ENCODE results near the gene SERPINB3. TPM values are rescaled to one million over a fixed set of nuclear protein-coding genes. Genes with fewer than 3 reads are reported as not detected.
"Not testable (repeated sequence)": the region's sequence is repeated elsewhere in the genome, so short reads cannot be mapped to it uniquely, and the experiment has no call there.

Gene SERPINB3
- total RNA-seq, result under 1 TPM in 1 of 2 donors, not detected in 1; 0.43 TPM
- 10 to 100 TPM; 15.3 to 29.0 TPM for polyA plus RNA-seq
- long read RNA-seq, donor 1, result 0 reads
- long read RNA-seq, donor 2, result 0 reads
- long read RNA-seq, donor 3, result 0 reads
- long read RNA-seq, donor 4, result 0 reads
- long read RNA-seq, donor 5, result 0 reads

GRCh38 chr18:63661750-63662149 lies at the start of gene SERPINB3:
Gene SERPINB3 (minus strand): TSS chr18:63661893. CDS start chr18:63661216, 677 bp downstream.
- H3K27ac ChIP-seq (ENCODE audit: low read depth in 1 of 2, low read length in 1 of 2); H3K36me3 ChIP-seq (ENCODE audit: control insufficient read depth in 4 of 4, insufficient read depth in 4 of 4, low read length in 4 of 4); ATAC-seq (ENCODE audit: insufficient read depth, low FRiP score); H3K9ac ChIP-seq (ENCODE audit: insufficient read depth in 1 of 2, low read length in 2 of 2); H3K9me3 ChIP-seq (ENCODE audit: control insufficient read depth in 4 of 4, insufficient read depth in 3 of 4, low read length in 3 of 4); H3K27me3 ChIP-seq (ENCODE audit: control insufficient read depth in 3 of 3, insufficient read depth in 3 of 3, low read length in 2 of 3); H3K4me1 ChIP-seq (ENCODE audit: control insufficient read depth in 5 of 5, insufficient read depth in 5 of 5, low read length in 5 of 5); H3K4me3 ChIP-seq; DNase-seq: not testable (repeated sequence)
- WGBS, 2 donors, result 60 to 73% methylated on average over 2 of the region's 3 CpGs

GRCh38 chr18:63708650-63709049 lies 47.0 kb upstream of the SERPINB3 start:
- ATAC-seq (ENCODE audit: insufficient read depth, low FRiP score) (no peak), DNase-seq (no peak)
- no peaks in the 10 kb centered on the region for H3K27me3 ChIP-seq (ENCODE audit: control insufficient read depth in 3 of 3, insufficient read depth in 3 of 3, low read length in 2 of 3)
- 43 to 45% methylated on average over 3 of the region's 3 CpGs for WGBS, 2 donors
- H3K4me1 ChIP-seq (ENCODE audit: control insufficient read depth in 5 of 5, insufficient read depth in 5 of 5, low read length in 5 of 5), result no peaks in the 10 kb centered on the region
- TF ChIP-seq, protein P1, sequence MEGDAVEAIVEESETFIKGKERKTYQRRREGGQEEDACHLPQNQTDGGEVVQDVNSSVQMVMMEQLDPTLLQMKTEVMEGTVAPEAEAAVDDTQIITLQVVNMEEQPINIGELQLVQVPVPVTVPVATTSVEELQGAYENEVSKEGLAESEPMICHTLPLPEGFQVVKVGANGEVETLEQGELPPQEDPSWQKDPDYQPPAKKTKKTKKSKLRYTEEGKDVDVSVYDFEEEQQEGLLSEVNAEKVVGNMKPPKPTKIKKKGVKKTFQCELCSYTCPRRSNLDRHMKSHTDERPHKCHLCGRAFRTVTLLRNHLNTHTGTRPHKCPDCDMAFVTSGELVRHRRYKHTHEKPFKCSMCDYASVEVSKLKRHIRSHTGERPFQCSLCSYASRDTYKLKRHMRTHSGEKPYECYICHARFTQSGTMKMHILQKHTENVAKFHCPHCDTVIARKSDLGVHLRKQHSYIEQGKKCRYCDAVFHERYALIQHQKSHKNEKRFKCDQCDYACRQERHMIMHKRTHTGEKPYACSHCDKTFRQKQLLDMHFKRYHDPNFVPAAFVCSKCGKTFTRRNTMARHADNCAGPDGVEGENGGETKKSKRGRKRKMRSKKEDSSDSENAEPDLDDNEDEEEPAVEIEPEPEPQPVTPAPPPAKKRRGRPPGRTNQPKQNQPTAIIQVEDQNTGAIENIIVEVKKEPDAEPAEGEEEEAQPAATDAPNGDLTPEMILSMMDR (IDR thresholded peaks at IDR 0.05; ENCODE audit: control extremely low read depth, extremely low read depth), result no peak
- no peak overlapping the region for H3K9ac ChIP-seq (ENCODE audit: insufficient read depth in 1 of 2, low read length in 2 of 2)
- H3K4me3 ChIP-seq, result no peak overlapping the region
- H3K36me3 ChIP-seq (ENCODE audit: control insufficient read depth in 4 of 4, insufficient read depth in 4 of 4, low read length in 4 of 4), result no peaks in the 10 kb centered on the region
- peaks cover 0 to 4% (median under 1%) of the 10 kb centered on the region in 4 donors for H3K9me3 ChIP-seq (ENCODE audit: control insufficient read depth in 4 of 4, insufficient read depth in 3 of 4, low read length in 3 of 4)
- H3K27ac ChIP-seq (ENCODE audit: low read depth in 1 of 2, low read length in 1 of 2), result no peak overlapping the region

DNA sequence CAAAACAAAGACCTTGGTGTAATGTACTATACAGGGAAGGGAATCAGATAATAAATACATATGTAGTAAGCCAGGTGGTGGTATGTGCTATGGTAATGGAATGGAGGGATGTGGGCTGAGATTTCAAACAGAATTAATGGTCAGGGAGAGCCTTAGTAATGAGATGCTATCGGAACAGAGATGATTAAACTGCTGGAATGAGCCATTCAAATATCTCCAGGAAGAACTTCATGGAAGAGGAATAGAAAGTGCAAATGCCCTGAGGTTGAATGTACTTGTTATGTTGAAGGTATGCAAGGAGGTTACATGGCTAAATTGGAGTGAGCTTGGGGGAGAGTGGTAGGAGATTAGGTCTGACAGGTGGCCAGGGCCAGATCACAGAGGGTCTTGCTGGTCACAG lies 46.1 kb upstream of the SERPINB3 start:
- Histone ChIP-seq H3K9me3 (ENCODE audit: control insufficient read depth in 4 of 4, insufficient read depth in 3 of 4, low read length in 3 of 4) (no peaks in the 10 kb centered on the region), H3K27me3 (ENCODE audit: control insufficient read depth in 3 of 3, insufficient read depth in 3 of 3, low read length in 2 of 3) (no peaks in the 10 kb centered on the region), H3K27ac (ENCODE audit: low read depth in 1 of 2, low read length in 1 of 2) (no peak overlapping the region), H3K9ac (ENCODE audit: insufficient read depth in 1 of 2, low read length in 2 of 2) (no peak overlapping the region), H3K4me3 (no peak overlapping the region), H3K4me1 (ENCODE audit: control insufficient read depth in 5 of 5, insufficient read depth in 5 of 5, low read length in 5 of 5) (no peaks in the 10 kb centered on the region), H3K36me3 (ENCODE audit: control insufficient read depth in 4 of 4, insufficient read depth in 4 of 4, low read length in 4 of 4) (no peaks in the 10 kb centered on the region)
- no peak for ATAC-seq (ENCODE audit: insufficient read depth, low FRiP score)
- WGBS, 2 donors, result 83 to 100% methylated on average over 1 of the region's 1 CpG
- no peak for DNase-seq
- TF ChIP-seq, protein P1 (IDR thresholded peaks at IDR 0.05; ENCODE audit: control extremely low read depth, extremely low read depth), result no peak

DNA sequence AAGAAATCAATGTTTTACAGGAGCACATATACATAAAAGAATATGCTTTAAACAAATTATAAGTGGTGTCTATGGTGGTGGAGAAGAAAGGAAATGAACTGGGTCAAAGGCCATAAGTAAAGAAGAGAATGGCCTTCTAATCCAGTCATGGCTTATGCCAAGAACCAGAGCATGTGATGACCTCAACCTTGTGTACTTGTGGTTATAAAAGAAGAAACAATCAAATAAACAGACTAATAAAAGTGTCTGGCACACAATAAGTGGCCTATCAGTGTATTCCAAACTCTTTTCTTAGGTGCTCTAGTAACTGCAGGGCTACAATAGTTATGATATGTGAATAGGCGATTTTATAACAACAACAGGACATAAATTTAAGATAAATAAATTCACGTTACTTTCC lies 43.7 kb upstream of the SERPINB3 start:
- WGBS, 2 donors, result 78 to 91% methylated on average over 2 of the region's 2 CpGs
- no peaks in the 10 kb centered on the region for H3K4me1 ChIP-seq (ENCODE audit: control insufficient read depth in 5 of 5, insufficient read depth in 5 of 5, low read length in 5 of 5)
- no peak overlapping the region for H3K27ac ChIP-seq (ENCODE audit: low read depth in 1 of 2, low read length in 1 of 2)
- H3K27me3 ChIP-seq (ENCODE audit: control insufficient read depth in 3 of 3, insufficient read depth in 3 of 3, low read length in 2 of 3), result no peaks in the 10 kb centered on the region
- H3K36me3 ChIP-seq (ENCODE audit: control insufficient read depth in 4 of 4, insufficient read depth in 4 of 4, low read length in 4 of 4), result no peaks in the 10 kb centered on the region
- no peak overlapping the region for H3K9ac ChIP-seq (ENCODE audit: insufficient read depth in 1 of 2, low read length in 2 of 2)
- ATAC-seq (ENCODE audit: insufficient read depth, low FRiP score) (no peak), DNase-seq (no peak)
- H3K4me3 ChIP-seq, result no peak overlapping the region
- no peaks in the 10 kb centered on the region for H3K9me3 ChIP-seq (ENCODE audit: control insufficient read depth in 4 of 4, insufficient read depth in 3 of 4, low read length in 3 of 4)
- TF ChIP-seq, protein P1 (IDR thresholded peaks at IDR 0.05; ENCODE audit: control extremely low read depth, extremely low read depth), result no peak

Data from lung (tissue), 16 donors.